ENCODE measurements around the gene TTLL3. TPM values are rescaled to one million over a fixed set of nuclear protein-coding genes. Genes with fewer than 3 reads are reported as not detected.
"Not testable (repeated sequence)": the region's sequence is repeated elsewhere in the genome, so short reads cannot be mapped to it uniquely, and the experiment has no call there.

The TTLL3 gene
- polyA plus RNA-seq, 1 donor, result 97.4 TPM

DNA sequence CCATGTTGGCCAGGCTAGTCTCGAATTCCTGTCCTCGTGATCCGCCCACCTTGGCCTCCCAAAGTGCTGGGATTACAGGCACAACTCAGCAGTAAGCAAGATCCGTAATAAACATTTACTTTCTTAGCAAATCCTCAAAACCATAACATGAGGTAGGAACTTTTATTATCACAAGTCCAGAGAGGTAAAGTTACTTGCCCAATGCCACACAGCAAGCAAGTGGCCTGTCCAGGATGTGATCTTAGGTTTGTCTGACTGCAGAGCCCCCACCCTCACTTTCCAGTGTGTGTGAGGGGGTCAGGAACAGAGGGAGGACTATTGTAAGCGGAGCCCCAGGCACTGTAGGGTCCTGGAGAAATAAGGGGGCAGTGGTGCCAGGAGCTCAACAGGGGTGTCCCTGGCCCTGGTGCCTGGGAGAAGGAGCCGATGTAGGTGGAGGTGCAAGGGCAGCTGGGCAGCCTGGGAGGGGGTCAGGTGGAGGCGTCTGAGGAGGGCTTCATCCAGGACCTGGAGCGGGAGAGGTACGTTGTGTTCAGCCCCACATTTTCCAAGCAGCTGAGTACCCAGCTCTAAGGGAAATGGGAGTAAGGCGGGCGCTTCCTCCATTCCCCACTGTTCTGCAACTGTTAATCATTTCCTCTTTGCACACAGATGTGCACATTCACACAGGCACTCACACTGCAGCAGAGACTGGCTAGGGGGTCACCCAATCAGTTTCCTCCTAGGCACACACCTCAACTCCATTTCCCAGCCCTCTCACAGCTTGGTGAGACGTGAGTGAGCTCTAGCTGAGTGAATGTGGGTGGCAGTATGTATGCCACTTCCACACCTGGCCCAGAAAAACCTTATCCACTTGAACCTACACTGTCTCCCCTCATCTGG lies 27.9 kb downstream of the TTLL3 start:
- peaks cover 70% of the 10 kb centered on the region for H3K36me3 ChIP-seq (ENCODE audit: control insufficient read depth, insufficient read depth, low read length)
- WGBS (ENCODE audit: insufficient coverage, low lambda C conversion rate), result no CpG with 5 or more reads among the region's 12 CpGs
- H3K27me3 ChIP-seq (ENCODE audit: control insufficient read depth, insufficient read depth, low read length), result no peaks in the 10 kb centered on the region
- peaks cover 4% of the 10 kb centered on the region for H3K4me1 ChIP-seq (ENCODE audit: control insufficient read depth, insufficient read depth, low read length)
- H3K27ac ChIP-seq (ENCODE audit: low read length), result no peak overlapping the region
- no peaks in the 10 kb centered on the region for H3K9me3 ChIP-seq (ENCODE audit: control insufficient read depth, low read depth, low read length)
- H3K4me3 ChIP-seq (ENCODE audit: low read length), result no peak overlapping the region
- no peak for DNase-seq

DNA sequence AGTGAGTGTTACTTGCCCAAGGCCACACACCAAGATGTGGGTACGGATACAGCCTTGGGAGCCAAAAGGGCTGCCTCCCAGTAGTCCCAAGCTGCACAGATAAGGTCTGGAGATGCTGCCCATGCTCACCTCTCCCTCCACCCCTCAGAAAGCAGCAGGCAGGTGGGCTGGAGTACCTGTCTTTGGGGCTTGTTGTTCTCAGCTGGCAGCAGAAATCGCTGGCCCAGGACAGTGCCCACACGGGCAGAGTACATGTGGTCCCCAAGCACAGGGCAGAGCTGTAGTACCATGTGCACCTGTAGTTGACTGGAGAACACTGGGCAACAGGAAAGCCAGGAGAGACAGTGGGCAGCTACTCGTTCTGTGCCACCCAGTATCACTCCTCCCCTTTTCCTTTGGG lies 28.8 kb downstream of the TTLL3 start:
- Histone ChIP-seq H3K27ac (ENCODE audit: low read length) (no peak overlapping the region), H3K9me3 (ENCODE audit: control insufficient read depth, low read depth, low read length) (no peaks in the 10 kb centered on the region), H3K36me3 (ENCODE audit: control insufficient read depth, insufficient read depth, low read length) (peaks cover 62% of the 10 kb centered on the region), H3K27me3 (ENCODE audit: control insufficient read depth, insufficient read depth, low read length) (no peaks in the 10 kb centered on the region), H3K4me3 (ENCODE audit: low read length) (no peak overlapping the region), H3K4me1 (ENCODE audit: control insufficient read depth, insufficient read depth, low read length) (peaks cover 4% of the 10 kb centered on the region)
- DNase-seq, result no peak
- WGBS (ENCODE audit: insufficient coverage, low lambda C conversion rate), result no CpG with 5 or more reads among the region's 4 CpGs

DNA sequence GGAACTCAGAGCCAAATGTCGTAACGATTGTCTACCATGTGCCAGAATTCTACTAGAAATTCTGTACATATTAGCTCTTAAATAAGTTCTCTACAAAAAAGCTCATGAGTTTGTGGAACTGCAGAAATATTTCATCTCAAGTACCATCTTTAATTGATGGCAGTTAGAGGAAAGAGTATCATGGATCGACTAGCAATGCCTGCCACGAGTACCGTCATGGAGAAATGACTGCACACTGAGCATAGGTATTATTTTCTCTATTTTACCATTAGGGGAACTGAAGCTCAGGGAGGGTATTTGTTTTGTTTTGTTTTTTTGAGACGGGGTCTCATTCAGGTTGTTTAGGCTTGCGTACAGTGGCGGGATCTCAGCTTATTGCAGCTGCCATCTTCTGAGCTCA lies 31.0 kb downstream of the TTLL3 start:
- peaks cover 7% of the 10 kb centered on the region for H3K4me1 ChIP-seq (ENCODE audit: control insufficient read depth, insufficient read depth, low read length)
- no peak for DNase-seq
- no peaks in the 10 kb centered on the region for H3K9me3 ChIP-seq (ENCODE audit: control insufficient read depth, low read depth, low read length)
- H3K27ac ChIP-seq (ENCODE audit: low read length), result no peak overlapping the region
- H3K36me3 ChIP-seq (ENCODE audit: control insufficient read depth, insufficient read depth, low read length), result peaks cover 42% of the 10 kb centered on the region
- no peak overlapping the region for H3K4me3 ChIP-seq (ENCODE audit: low read length)
- H3K27me3 ChIP-seq (ENCODE audit: control insufficient read depth, insufficient read depth, low read length), result no peaks in the 10 kb centered on the region
- 100% methylated on average over 2 of the region's 8 CpGs for WGBS (ENCODE audit: insufficient coverage, low lambda C conversion rate)

DNA sequence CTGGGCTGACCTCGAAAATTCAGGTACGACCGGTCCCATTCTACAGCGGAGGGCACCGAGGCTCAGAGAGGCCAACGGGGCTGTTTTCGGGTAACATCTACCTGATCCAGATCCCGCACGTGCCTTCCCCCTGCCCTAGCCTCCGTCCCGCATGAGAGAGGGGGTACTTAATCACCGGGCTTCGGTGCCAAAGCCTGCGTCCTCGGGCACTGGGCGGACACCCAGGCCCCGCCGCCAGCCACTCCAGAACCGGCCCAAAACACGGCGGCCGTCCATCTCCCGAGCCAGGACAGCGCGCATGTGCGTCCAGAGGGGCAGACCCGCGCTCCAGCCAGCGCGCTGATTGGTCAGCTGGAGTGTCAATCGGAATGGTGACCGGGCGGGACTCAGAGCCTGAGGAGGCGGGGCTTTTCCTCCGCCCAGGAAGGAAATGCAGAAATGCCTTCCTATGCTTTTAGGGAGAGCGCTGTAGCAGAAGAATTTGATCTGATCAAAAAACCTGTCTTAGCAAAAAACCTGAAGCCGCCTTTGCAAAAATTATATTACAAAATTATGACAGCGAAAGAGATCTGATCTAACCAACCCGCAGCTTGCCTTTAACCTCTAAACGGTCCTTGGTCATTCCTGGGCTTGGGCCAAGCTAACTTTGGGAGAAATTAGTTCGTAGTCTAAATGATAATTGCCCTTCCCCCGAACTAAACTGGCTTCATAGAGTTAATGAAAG lies 33.8 kb downstream of the TTLL3 start, which contains the start of gene RPUSD3:
Gene RPUSD3 (minus strand): TSS at position 294 of the 724 bp plus-strand sequence. CDS start 18 bp downstream, at position 276.
- Histone ChIP-seq H3K4me3 (ENCODE audit: low read length) (peak within 1 kb of the TSS; percentile 89), H3K36me3 (ENCODE audit: control insufficient read depth, insufficient read depth, low read length) (peaks cover 30% of the 10 kb centered on the region), H3K27ac (ENCODE audit: low read length) (peak within 1 kb of the TSS; percentile 55), H3K27me3 (ENCODE audit: control insufficient read depth, insufficient read depth, low read length) (no peaks in the 10 kb centered on the region), H3K9me3 (ENCODE audit: control insufficient read depth, low read depth, low read length) (peaks cover 2% of the 10 kb centered on the region), H3K4me1 (ENCODE audit: control insufficient read depth, insufficient read depth, low read length) (peaks cover 7% of the 10 kb centered on the region)
- 0% methylated on average over 1 of the region's 42 CpGs for WGBS (ENCODE audit: insufficient coverage, low lambda C conversion rate)
- peak; percentile 94 to 95 for DNase-seq

DNA sequence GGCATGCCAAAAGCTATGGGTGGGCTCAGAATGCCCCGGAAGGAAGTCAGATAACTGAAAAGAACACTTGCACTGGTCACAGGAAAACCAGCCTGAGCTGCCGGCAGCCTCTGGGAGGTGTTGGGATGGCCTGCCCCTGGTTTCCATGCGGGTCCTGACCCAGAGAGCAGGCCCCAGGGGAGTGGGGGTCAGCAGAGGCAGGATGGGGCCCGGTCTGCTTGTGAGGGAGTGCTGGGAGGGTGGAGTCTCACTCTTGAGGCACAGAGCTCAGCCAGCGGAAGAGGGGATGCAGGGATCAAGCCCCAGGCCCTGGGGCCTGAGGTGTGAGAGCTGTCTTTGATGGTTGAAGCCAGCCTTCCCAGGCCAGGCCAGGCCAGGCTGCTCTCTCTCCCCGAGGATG lies 36.2 kb downstream of the TTLL3 start:
- H3K27me3 ChIP-seq (ENCODE audit: control insufficient read depth, insufficient read depth, low read length), result no peaks in the 10 kb centered on the region
- no peak for DNase-seq
- no CpG with 5 or more reads among the region's 6 CpGs for WGBS (ENCODE audit: insufficient coverage, low lambda C conversion rate)
- H3K4me3 ChIP-seq (ENCODE audit: low read length), result no peak overlapping the region
- H3K9me3 ChIP-seq (ENCODE audit: control insufficient read depth, low read depth, low read length), result peaks cover 2% of the 10 kb centered on the region
- H3K27ac ChIP-seq (ENCODE audit: low read length), result no peak overlapping the region
- peaks cover 7% of the 10 kb centered on the region for H3K4me1 ChIP-seq (ENCODE audit: control insufficient read depth, insufficient read depth, low read length)
- H3K36me3 ChIP-seq (ENCODE audit: control insufficient read depth, insufficient read depth, low read length), result peaks cover 11% of the 10 kb centered on the region

DNA sequence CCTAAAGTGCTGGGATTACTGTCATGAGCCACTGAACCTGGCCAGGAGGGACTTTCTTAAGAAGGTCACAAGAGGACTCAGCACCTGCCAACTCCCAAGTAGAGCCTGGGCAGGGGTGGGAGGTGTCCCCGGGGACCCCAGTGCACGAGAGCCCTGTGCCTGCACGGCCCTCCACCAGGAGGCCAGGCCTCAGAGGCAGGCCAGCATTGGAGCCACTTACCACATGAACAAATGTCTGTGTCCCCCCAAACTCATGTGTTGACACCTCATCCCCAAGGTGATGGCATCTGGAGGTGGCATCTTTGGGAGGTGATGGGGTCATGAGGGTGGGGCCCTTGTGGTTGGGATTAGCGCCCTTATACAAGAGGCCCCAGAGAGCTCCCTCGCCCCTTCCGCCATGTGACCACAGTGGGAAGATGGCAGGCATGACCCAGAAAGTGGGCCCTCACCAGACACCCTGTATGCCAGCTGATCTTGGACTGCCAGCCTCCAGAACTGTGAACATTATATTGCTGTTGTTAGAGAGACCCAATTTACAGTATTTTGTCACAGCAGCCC lies 36.9 kb downstream of the TTLL3 start:
- H3K4me3 ChIP-seq (ENCODE audit: low read length), result no peak overlapping the region
- peaks cover 2% of the 10 kb centered on the region for H3K9me3 ChIP-seq (ENCODE audit: control insufficient read depth, low read depth, low read length)
- WGBS (ENCODE audit: insufficient coverage, low lambda C conversion rate), result no CpG with 5 or more reads among the region's 6 CpGs
- DNase-seq, result no peak
- no peak overlapping the region for H3K27ac ChIP-seq (ENCODE audit: low read length)
- H3K27me3 ChIP-seq (ENCODE audit: control insufficient read depth, insufficient read depth, low read length), result no peaks in the 10 kb centered on the region
- H3K4me1 ChIP-seq (ENCODE audit: control insufficient read depth, insufficient read depth, low read length), result peaks cover 7% of the 10 kb centered on the region
- peaks cover 3% of the 10 kb centered on the region for H3K36me3 ChIP-seq (ENCODE audit: control insufficient read depth, insufficient read depth, low read length)

DNA sequence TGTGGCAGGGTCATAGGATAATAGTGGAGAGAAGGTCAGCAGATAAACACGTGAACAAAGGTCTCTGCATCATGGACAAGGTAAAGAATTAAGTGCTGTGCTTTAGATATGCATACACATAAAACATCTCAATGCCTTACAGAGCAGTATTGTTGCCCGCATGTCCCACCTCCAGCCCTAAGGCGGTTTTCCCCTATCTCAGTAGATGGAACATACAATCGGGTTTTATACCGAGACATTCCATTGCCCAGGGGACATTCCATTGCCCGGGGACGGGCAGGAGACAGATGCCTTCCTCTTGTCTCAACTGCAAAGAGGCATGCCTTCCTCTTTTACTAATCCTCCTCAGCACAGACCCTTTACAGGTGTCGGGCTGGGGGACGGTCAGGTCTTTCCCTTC lies 37.8 kb downstream of the TTLL3 start:
- H3K36me3 ChIP-seq (ENCODE audit: control insufficient read depth, insufficient read depth, low read length); H3K27ac ChIP-seq (ENCODE audit: low read length); H3K27me3 ChIP-seq (ENCODE audit: control insufficient read depth, insufficient read depth, low read length); H3K4me3 ChIP-seq (ENCODE audit: low read length); H3K9me3 ChIP-seq (ENCODE audit: control insufficient read depth, low read depth, low read length); H3K4me1 ChIP-seq (ENCODE audit: control insufficient read depth, insufficient read depth, low read length); DNase-seq: not testable (repeated sequence)
- no CpG with 5 or more reads among the region's 9 CpGs for WGBS (ENCODE audit: insufficient coverage, low lambda C conversion rate)

DNA sequence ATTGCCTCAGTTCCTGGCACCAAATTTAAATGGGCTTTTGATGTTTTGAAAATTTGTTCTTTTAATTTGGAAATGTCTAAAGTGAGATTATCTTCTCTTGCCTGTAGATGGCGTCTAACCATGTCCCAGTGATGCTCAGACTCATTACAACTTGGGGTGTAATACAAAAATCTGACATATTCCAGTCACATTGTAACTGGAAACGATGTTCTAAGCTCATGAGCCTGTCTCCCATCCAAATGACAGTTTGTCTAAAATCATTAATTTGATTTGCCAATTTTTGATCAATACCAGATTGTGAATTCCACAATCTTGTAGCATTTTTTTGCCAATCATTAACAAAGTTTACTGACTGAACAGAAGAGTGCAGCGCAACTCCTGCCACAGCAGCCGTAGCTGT lies 38.8 kb downstream of the TTLL3 start:
- not testable (repeated sequence) for H3K9me3 ChIP-seq (ENCODE audit: control insufficient read depth, low read depth, low read length); H3K4me1 ChIP-seq (ENCODE audit: control insufficient read depth, insufficient read depth, low read length); H3K27me3 ChIP-seq (ENCODE audit: control insufficient read depth, insufficient read depth, low read length); DNase-seq; H3K27ac ChIP-seq (ENCODE audit: low read length); H3K4me3 ChIP-seq (ENCODE audit: low read length); H3K36me3 ChIP-seq (ENCODE audit: control insufficient read depth, insufficient read depth, low read length)
- no CpG with 5 or more reads among the region's 4 CpGs for WGBS (ENCODE audit: insufficient coverage, low lambda C conversion rate)

DNA sequence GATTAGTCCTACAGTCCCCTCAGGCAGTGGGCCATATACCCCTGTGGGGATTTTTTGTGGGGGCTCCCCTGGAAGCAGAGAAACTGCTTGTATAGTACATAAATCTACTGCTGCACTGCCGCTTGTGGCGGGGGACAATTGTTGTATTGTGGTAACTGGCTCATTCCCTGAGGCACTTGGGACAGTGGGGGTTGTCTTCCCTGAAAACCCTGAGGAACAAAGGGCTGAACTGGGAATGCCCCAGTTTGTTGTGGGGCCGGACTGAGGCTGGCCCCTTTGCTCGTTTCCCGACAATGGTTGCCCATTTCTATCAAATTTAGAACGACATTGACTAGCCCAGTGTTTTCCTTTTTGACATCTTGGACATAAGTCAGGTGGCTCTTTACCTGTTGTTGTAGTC lies 41.3 kb downstream of the TTLL3 start:
- WGBS (ENCODE audit: insufficient coverage, low lambda C conversion rate), result no CpG with 5 or more reads among the region's 6 CpGs
- DNase-seq, result not testable (repeated sequence)

DNA sequence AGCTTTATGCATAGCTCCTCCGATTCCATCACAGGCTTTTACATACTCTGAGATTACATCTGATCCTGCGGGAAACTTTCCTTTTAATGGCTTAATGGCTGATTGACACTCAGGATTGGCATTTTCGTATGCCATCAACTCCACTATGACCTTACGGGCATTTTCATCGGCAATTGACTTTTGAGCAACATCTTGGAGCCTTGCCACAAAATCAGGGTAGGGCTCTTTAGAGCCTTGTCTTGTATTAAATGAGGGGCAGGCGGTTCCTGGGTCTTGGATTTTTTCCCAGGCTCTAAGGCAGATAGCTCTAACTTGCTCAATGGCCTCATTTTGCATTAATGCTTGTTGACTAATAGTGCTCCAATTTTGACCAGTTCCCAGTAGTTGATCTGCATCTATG lies 41.9 kb downstream of the TTLL3 start:
- not testable (repeated sequence) for DNase-seq; H3K36me3 ChIP-seq (ENCODE audit: control insufficient read depth, insufficient read depth, low read length); H3K27me3 ChIP-seq (ENCODE audit: control insufficient read depth, insufficient read depth, low read length); H3K4me1 ChIP-seq (ENCODE audit: control insufficient read depth, insufficient read depth, low read length); H3K27ac ChIP-seq (ENCODE audit: low read length); H3K4me3 ChIP-seq (ENCODE audit: low read length); H3K9me3 ChIP-seq (ENCODE audit: control insufficient read depth, low read depth, low read length)
- WGBS (ENCODE audit: insufficient coverage, low lambda C conversion rate), result no CpG with 5 or more reads among the region's 6 CpGs

More for the DNA sequence above, 41.3 kb downstream of the TTLL3 start:
- not testable (repeated sequence) for H3K4me3 ChIP-seq (ENCODE audit: low read length); H3K9me3 ChIP-seq (ENCODE audit: control insufficient read depth, low read depth, low read length); H3K27ac ChIP-seq (ENCODE audit: low read length); H3K4me1 ChIP-seq (ENCODE audit: control insufficient read depth, insufficient read depth, low read length); H3K36me3 ChIP-seq (ENCODE audit: control insufficient read depth, insufficient read depth, low read length); H3K27me3 ChIP-seq (ENCODE audit: control insufficient read depth, insufficient read depth, low read length)

Measured in large intestine (tissue), 3 donors.